GM12864 (cell line): Measurements from ENCODE around the gene EEA1.
"Not testable (repeated sequence)": the region's sequence is repeated elsewhere in the genome, so short reads cannot be mapped to it uniquely, and the experiment has no call there.

Source experiments
- DNase-seq: peaks from one replicate; pipeline ENCODE4 v3.0.0-alpha.2; 2011; ENCODE audit warnings: low read depth
- H3K4me3 ChIP-seq: 2 replicates; pipeline ENCODE4 v1.5.1; 2011; ENCODE audit warnings: mild to moderate bottlenecking, low read depth, low read length, control low read depth
- CTCF ChIP-seq: IDR thresholded peaks from 2 replicates; pipeline ENCODE4 v1.5.1; 2011; ENCODE audit warnings: low read depth, mild to moderate bottlenecking, moderate library complexity, low read length, control low read depth, inconsistent platforms; ENCODE audit errors: missing control alignments

The EEA1 gene

GRCh38 chr12:92762773-92763172, 166.3 kb downstream of the EEA1 start:
- H3K4me3 ChIP-seq = no peak overlapping the region
- DNase-seq = no peak
- no peak for TF ChIP-seq CTCF

- DNase-seq = no peak
- TF ChIP-seq CTCF = no peak
- H3K4me3 ChIP-seq = no peak overlapping the region
These were observed 169.3 kb downstream of the EEA1 start for GRCh38 chr12:92759634-92760268.

GRCh38 chr12:92757597-92758121, 171.4 kb downstream of the EEA1 start:
- no peak for DNase-seq
- TF ChIP-seq CTCF = no peak
- H3K4me3 ChIP-seq = no peak overlapping the region

GRCh38 chr12:92756898-92757596, 172.0 kb downstream of the EEA1 start:
- no peak for DNase-seq
- TF ChIP-seq CTCF = no peak
- H3K4me3 ChIP-seq = no peak overlapping the region

GRCh38 chr12:92753976-92754885, 174.9 kb downstream of the EEA1 start:
- no peak overlapping the region for H3K4me3 ChIP-seq
- no peak for TF ChIP-seq CTCF
- DNase-seq = no peak

GRCh38 chr12:92749691-92750090, 179.4 kb downstream of the EEA1 start:
- not testable (repeated sequence) for DNase-seq, H3K4me3 ChIP-seq

- no peak overlapping the region for H3K4me3 ChIP-seq
- DNase-seq = no peak
- no peak for TF ChIP-seq CTCF
These were observed 181.9 kb downstream of the EEA1 start for GRCh38 chr12:92747151-92747550.
